HUES48 (cell line): ENCODE results near the gene FUCA1.
A peak's percentile ranks its signal among the peaks of the same experiment; 100 is the strongest.
"Not testable (repeated sequence)": the region's sequence is repeated elsewhere in the genome, so short reads cannot be mapped to it uniquely, and the experiment has no call there.

Experiments
- H3K27ac ChIP-seq: one replicate; pipeline ENCODE4 v1.7.0; 2013; ENCODE audit warnings: low read depth, low read length, inconsistent platforms
- H3K27me3 ChIP-seq: 2 replicates; pipeline ENCODE4 v1.6.1; 2013; ENCODE audit warnings: mild to moderate bottlenecking, low read length; ENCODE audit not compliant: control insufficient read depth, insufficient read depth
- H3K36me3 ChIP-seq: 2 replicates; pipeline ENCODE4 v1.6.1; 2013; ENCODE audit warnings: low read length; ENCODE audit not compliant: control insufficient read depth, insufficient read depth
- H3K4me1 ChIP-seq: 2 replicates; pipeline ENCODE4 v1.6.1; 2013; ENCODE audit warnings: mild to moderate bottlenecking, low read length; ENCODE audit not compliant: control insufficient read depth, insufficient read depth
- H3K4me3 ChIP-seq: 2 replicates; pipeline ENCODE4 v1.5.1; 2013; ENCODE audit warnings: mild to moderate bottlenecking, low read depth, low read length
- H3K9ac ChIP-seq: 2 replicates; pipeline ENCODE4 v1.6.1; 2013; ENCODE audit warnings: mild to moderate bottlenecking, low read depth, low read length, moderate library complexity
- H3K9me3 ChIP-seq: 2 replicates; pipeline ENCODE4 v1.6.1; 2013; ENCODE audit warnings: low read length; ENCODE audit not compliant: control insufficient read depth, insufficient read depth

The FUCA1 gene

DNA sequence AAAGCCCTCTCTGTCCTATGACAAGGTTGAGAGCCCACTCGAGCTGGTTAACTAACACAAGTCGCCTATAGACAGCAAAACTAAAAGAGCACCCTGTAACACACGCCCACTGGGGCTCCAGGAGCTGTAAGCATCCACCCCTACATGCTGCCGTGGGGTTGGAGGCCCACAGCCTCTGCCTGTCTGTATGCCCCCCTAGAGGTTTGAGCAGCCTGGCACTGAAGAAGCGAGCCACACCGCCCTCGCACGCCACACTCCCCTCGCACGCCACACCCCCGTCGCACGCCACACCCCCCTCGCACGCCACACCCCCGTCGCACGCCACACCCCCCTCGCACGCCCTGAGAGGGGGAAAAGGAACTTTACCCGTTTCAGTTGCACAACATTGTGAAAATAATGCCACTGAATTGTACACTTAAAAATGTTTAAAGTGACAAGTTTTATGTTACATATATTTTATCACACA lies 29.7 kb downstream of the FUCA1 start:
- no peaks in the 10 kb centered on the region for H3K36me3 ChIP-seq
- H3K9me3 ChIP-seq: no peaks in the 10 kb centered on the region
- H3K4me3 ChIP-seq: peak overlapping the region; percentile 64
- H3K27ac ChIP-seq: no peak overlapping the region
- H3K9ac ChIP-seq: no peak overlapping the region
- H3K4me1 ChIP-seq: no peaks in the 10 kb centered on the region
- peaks cover 9% of the 10 kb centered on the region for H3K27me3 ChIP-seq

DNA sequence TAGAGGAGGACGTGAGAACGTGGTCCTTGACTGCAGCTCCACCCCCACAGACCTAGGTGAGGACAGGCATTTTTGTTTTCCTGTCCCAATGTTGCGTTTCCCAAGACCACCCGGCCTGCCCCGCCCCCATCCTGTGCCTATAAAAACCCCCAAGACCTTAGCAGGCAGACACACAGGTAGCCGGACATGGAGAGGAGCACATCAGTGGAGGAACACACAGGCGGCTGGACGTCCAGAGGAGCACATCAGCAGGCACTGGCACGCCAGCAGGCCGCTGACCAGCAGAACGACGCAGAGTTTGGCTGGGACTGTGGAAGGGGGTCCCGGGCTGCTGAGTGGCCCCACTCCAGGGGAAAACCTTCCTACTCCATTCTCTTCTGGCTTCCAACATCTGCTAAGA lies 30.2 kb downstream of the FUCA1 start:
- Histone ChIP-seq H3K9ac (no peak overlapping the region), H3K4me1 (no peaks in the 10 kb centered on the region), H3K36me3 (no peaks in the 10 kb centered on the region), H3K4me3 (peak overlapping the region; percentile 64), H3K27ac (no peak overlapping the region), H3K9me3 (no peaks in the 10 kb centered on the region), H3K27me3 (peaks cover 9% of the 10 kb centered on the region)

DNA sequence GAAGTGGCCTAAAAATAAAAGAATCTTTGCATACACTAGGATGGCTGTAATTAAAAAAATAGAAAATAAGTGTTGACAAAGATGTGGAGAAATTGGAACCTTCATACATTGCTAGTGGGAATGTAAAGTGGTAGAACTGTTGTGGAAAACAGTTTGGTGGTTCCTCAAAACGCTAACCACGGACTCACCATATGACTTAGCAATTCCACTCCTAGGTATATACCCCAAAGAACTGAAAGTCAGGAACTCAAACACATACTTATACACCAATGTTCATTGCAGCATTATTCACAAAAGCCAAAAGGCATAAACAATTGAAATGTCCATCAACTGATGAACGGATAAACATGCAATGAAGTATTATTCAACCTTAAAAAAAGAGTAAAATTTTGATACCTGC lies 32.1 kb downstream of the FUCA1 start:
- no peak overlapping the region for H3K9ac ChIP-seq
- no peaks in the 10 kb centered on the region for H3K4me1 ChIP-seq
- peaks cover 9% of the 10 kb centered on the region for H3K27me3 ChIP-seq
- H3K9me3 ChIP-seq: no peaks in the 10 kb centered on the region
- no peak overlapping the region for H3K27ac ChIP-seq
- no peak overlapping the region for H3K4me3 ChIP-seq
- no peaks in the 10 kb centered on the region for H3K36me3 ChIP-seq

DNA sequence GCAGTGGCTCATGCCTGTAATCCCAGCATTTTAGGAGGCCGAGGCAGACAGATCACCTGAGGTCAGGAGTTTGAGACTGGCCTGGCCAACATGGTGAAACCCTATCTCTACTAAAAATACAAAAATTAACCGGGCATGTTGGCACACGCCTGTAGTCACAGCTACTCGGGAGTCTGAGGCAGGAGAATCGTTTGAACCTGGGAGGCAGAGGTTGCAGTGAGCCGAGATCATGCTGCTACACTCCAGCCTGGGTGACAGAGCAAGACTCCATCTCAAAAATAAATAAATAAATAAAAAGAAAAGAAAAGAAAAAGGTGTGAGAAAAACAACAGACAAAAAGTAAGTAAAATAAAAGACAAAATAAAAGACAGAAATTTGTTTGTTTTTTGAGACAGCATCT lies 33.9 kb downstream of the FUCA1 start:
- not testable (repeated sequence) for H3K9me3 ChIP-seq, H3K27me3 ChIP-seq, H3K4me1 ChIP-seq, H3K36me3 ChIP-seq, H3K9ac ChIP-seq, H3K4me3 ChIP-seq, H3K27ac ChIP-seq

DNA sequence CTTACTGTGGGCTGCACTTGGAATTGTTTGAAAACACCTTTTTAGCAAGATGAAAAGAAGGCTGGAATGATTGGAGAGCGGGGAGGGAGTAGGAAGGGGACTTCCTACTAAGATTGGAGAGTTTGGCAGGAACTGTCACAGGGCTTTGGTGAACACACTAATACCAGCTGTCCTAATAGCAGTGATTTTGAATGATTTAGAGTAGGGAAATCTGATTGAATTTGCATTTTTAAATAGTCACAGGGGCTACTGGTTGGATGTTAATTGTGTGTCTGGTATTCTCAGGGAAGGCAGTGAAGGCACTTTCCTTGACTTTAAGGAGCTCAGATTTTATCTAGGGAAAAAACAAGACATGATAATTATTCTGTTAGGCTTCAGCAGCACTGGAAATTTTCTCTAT lies 40.4 kb downstream of the FUCA1 start:
- Histone ChIP-seq H3K9ac (no peak overlapping the region), H3K4me3 (no peak overlapping the region), H3K27me3 (no peaks in the 10 kb centered on the region), H3K9me3 (no peaks in the 10 kb centered on the region), H3K36me3 (no peaks in the 10 kb centered on the region), H3K27ac (no peak overlapping the region), H3K4me1 (no peaks in the 10 kb centered on the region)

DNA sequence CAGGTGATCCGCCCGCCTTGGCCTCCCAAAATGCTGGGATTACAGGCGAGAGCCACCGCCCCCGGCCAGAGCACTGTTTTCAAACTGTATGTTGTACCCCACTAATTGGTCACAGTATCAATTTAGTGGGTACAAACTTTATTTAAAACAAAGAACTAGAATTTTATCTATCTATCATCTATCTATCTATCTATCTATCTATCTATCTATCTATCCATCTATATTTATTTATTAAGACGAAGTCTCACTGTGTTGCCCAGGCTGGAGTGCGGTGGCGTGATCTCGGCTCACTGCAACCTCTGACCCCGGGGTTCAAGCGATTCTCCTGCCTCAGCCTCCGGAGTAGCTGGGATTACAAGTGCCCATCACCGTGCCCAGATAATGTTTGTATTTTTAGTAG lies 41.5 kb downstream of the FUCA1 start:
- not testable (repeated sequence) for H3K27ac ChIP-seq, H3K27me3 ChIP-seq, H3K9ac ChIP-seq, H3K9me3 ChIP-seq, H3K36me3 ChIP-seq, H3K4me1 ChIP-seq, H3K4me3 ChIP-seq

DNA sequence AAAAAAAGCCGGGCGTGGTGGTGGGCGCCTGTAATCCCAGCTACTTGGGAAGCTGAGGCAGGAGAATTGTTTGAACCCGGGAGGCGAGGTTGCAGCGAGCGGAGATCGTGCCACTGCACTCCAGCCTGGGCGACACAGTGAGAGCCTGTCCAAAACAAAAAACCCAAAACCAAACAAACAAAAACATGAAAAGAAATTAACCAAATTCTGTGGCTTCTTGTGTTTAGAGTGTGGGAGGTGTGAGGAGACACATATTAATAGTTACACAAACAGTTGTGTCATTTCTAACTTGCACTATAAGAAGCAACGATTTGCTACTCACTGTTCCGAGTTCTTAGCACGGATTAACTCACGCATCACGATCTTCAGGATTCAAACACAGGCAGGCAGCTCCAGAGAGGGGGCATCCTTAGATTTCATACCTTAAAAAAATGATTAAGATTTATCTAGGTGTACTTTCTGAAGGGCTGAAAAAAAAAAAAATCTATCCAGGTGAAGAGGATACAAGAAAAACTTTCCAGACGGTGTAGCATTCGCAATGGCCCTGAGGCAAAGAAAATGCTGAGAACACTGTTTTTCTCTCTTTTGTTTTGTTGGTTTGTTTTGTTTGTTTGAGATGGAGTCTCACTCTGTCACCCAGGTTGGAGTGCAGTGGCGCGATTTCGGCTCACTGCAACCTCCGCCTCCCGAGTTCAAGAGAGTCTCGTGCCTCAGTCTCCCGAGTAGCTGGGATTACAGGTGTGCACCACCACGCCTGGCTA lies 42.1 kb downstream of the FUCA1 start:
- peak overlapping the region; percentile 97 for H3K27ac ChIP-seq
- H3K9ac ChIP-seq: no peak overlapping the region
- H3K9me3 ChIP-seq: no peaks in the 10 kb centered on the region
- peak overlapping the region; percentile 97 for H3K4me3 ChIP-seq
- H3K27me3 ChIP-seq: no peaks in the 10 kb centered on the region
- H3K4me1 ChIP-seq: no peaks in the 10 kb centered on the region
- H3K36me3 ChIP-seq: no peaks in the 10 kb centered on the region

DNA sequence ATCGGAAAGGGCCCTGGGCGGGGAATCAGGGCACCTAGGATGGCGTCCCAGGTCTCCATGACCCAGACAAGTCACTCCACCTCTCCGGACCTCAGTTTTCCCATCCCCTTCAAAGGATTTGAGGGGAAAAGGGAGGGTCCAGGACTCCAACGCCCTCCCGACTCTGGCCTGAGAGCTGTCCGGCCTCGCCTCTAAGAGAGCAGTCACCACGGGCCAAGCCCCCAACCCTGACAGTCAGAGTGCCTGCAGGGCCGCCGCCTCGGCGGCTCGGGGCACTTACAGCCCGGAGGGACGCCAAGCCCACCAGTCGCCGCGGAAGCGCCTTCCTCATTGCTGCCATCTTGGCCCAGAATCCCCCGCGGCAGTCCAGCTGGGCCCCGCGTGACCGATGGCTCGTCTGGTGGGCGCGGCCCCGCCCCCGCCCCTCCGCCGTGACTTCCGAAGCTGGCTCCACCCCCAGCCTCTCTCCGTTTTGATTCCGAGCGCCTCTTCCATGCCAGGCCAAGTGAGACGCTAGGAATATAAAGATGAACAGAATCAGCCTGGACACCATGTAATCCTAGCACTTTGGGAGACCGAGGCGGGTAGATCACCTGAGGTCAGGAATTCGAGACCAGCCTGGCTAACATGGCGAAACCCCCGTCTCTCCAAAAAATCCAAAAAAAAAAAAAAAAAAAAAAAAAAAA lies 42.9 kb downstream of the FUCA1 start, which contains the start of gene HMGCL:
Gene HMGCL, minus strand, starts transcription at position 354 of the 686 bp plus-strand sequence. Its CDS starts 14 bp downstream, at position 340.
- H3K4me1 ChIP-seq: no peaks in the 10 kb centered on the region
- H3K27ac ChIP-seq: peak within 1 kb of the TSS; percentile 97
- H3K4me3 ChIP-seq: peak within 1 kb of the TSS; percentile 97
- H3K9ac ChIP-seq: peak within 1 kb of the TSS; percentile 94
- H3K9me3 ChIP-seq: no peaks in the 10 kb centered on the region
- no peaks in the 10 kb centered on the region for H3K36me3 ChIP-seq
- no peaks in the 10 kb centered on the region for H3K27me3 ChIP-seq

DNA sequence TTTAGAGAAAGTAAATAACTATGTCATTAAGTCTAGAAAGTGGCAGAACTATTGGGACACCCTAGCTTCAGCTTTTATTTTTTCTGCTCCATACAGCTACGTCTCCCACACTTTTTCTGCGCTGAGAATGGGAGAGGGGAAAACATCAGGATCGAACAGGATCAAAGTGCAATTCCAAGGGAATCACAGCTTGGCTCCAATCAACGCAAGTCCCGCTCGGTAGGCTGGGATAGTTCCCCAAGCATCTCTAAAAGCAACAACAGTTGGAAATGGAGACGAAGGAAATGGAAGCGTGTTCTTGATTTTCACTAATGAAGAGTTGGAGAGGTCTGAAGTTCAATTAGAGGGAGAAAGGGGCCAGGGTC lies 43.4 kb downstream of the FUCA1 start:
- Histone ChIP-seq H3K4me3 (peak overlapping the region; percentile 97), H3K27ac (peak overlapping the region; percentile 97), H3K9me3 (no peaks in the 10 kb centered on the region), H3K4me1 (no peaks in the 10 kb centered on the region), H3K27me3 (no peaks in the 10 kb centered on the region), H3K9ac (peak overlapping the region; percentile 94), H3K36me3 (no peaks in the 10 kb centered on the region)

DNA sequence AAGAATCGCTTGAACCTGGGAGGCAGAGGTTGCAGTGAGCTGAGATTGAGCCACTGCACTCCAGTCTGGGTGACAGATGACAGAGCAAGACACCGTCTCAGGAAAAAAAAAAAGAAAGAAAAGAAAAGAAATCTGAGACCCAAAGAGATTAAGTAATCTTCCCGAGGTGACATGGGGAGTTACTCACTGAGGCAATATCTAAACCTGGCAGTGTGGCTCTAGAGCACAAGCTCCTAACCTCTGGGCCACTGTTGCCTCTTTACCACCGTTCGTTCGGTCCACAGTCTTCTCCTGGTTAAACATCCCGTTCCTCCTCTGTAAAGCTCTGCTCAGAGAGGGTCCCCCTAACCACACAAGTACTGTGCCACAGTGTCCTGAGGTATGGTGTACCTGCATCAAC lies 44.3 kb downstream of the FUCA1 start:
- Histone ChIP-seq H3K27me3 (no peaks in the 10 kb centered on the region), H3K36me3 (no peaks in the 10 kb centered on the region), H3K4me3 (peak overlapping the region; percentile 97; the same call in 1 of the 2 replicates), H3K9me3 (no peaks in the 10 kb centered on the region), H3K9ac (no peak overlapping the region), H3K27ac (no peak overlapping the region), H3K4me1 (no peaks in the 10 kb centered on the region)

DNA sequence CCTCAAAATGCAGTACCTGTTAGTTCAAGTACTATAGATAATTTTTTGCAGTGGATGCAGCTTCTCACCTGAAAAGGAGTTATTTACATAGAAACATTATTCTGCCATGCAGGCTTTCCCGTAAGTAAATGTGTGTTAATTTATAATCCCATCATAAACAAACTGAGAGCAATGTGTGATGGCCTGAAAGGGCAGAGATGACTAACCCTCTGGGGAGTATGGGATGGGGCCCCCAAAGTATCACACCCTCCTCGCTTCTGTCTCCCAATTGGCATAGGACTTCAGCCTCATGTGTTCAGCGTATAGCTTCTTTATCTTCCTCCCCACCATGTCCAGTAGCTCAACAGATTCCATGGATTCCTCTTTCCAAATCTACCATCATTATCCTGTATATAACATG lies 50.5 kb downstream of the FUCA1 start:
- H3K36me3 ChIP-seq: peaks cover 26% of the 10 kb centered on the region; the same call in 1 of the 2 replicates
- no peaks in the 10 kb centered on the region for H3K4me1 ChIP-seq
- H3K27me3 ChIP-seq: no peaks in the 10 kb centered on the region
- no peak overlapping the region for H3K9ac ChIP-seq
- H3K4me3 ChIP-seq: no peak overlapping the region
- no peak overlapping the region for H3K27ac ChIP-seq
- H3K9me3 ChIP-seq: no peaks in the 10 kb centered on the region
